K562 (cell line): ENCODE data around the gene CNOT6L. TPM values are rescaled to one million over a fixed set of nuclear protein-coding genes. Genes with fewer than 3 reads are reported as not detected.

Experiments
- ATAC-seq: fragments of 200-7000 bp; cut with Tn5 transposase; 3 replicates; pipeline ENCODE4 v1.9.1; 2020; ENCODE audit warnings: moderate library complexity
- BruUV-seq: library from RNA; stranded (reverse); fragments of 400-500 nt; replicated peaks from 2 replicates; lab custom pipeline; 2021; lab: Mats Ljungman, UMichigan
- CTCF ChIA-PET: fragments of 300-600 bp; formaldehyde crosslinking; extraction: SDS; loops from one replicate; lab custom pipeline; 2021; ENCODE audit warnings: low intra/inter-chr PET ratio; lab: Yijun Ruan, JAX
- POLR2A ChIA-PET: fragments of 300-600, 350-650 bp; sonication (Branson Sonifier 250); formaldehyde crosslinking; extraction: SDS; loops from one replicate; lab custom pipeline; 2021; ENCODE audit warnings: antibody characterized with exemption, inconsistent platforms; lab: Yijun Ruan, JAX
- DNase-seq, 4 experiments: peaks; one replicate each; pipeline versions ENCODE4 v3.0.0 to v3.0.0-alpha.2; 2011 to 2018; ENCODE audit warnings: low spot score in 3 of 4, mixed read lengths in 3 of 4; ENCODE audit errors: extremely low read depth in 1 of 4
- FAIRE-seq: peaks from 2 replicates; lab custom pipeline; 2011; peaks lifted over from hg19 to GRCh38; lab: Jason Lieb, UNC
- H2AFZ ChIP-seq: 2 replicates; pipeline ENCODE4 v1.6.0; 2011; ENCODE audit warnings: low read depth, low read length, control low read depth, inconsistent platforms
- H3K27ac ChIP-seq: fragments of 200-600 bp; 3 replicates; pipeline ENCODE4 v1.8.0; 2011; ENCODE audit warnings: low read depth, mild to moderate bottlenecking, control low read depth, inconsistent platforms, low read length, moderate library complexity, mixed read lengths; ENCODE audit errors: extremely low read depth
- H3K27me3 ChIP-seq, 2 experiments: fragments of 300-600 bp in 1 of 2; 2 replicates in 1 of 2; 3 replicates in 1 of 2; pipeline versions ENCODE4 v1.6.0 to v1.8.0; 2011; ENCODE audit warnings: inconsistent platforms in 2 of 2, low read length in 2 of 2, mild to moderate bottlenecking in 1 of 2, mixed read lengths in 1 of 2, moderate library complexity in 1 of 2; ENCODE audit not compliant: control insufficient read depth in 2 of 2, insufficient read depth in 2 of 2
- H3K36me3 ChIP-seq: fragments of 300-600 bp; 3 replicates; pipeline ENCODE4 v1.8.0; 2011; ENCODE audit warnings: mild to moderate bottlenecking, low read length, inconsistent platforms; ENCODE audit not compliant: control insufficient read depth, insufficient read depth
- H3K4me1 ChIP-seq, 2 experiments: fragments of 200-600 bp in 1 of 2; replicated peaks in 1 of 2; 2 replicates in 1 of 2; 3 replicates in 1 of 2; pipeline versions ENCODE4 v1.5.1 to v1.8.0; 2011; ENCODE audit warnings: inconsistent platforms in 2 of 2, low read length in 2 of 2, mild to moderate bottlenecking in 1 of 2, mixed read lengths in 1 of 2, moderate library complexity in 1 of 2; ENCODE audit not compliant: control insufficient read depth in 2 of 2, insufficient read depth in 2 of 2
- H3K4me2 ChIP-seq: 2 replicates; pipeline ENCODE4 v1.6.1; 2011; ENCODE audit warnings: low read length, control low read depth, inconsistent platforms, mixed read lengths; ENCODE audit not compliant: insufficient read depth
- H3K4me3 ChIP-seq: fragments of 200-600 bp; sonication (generic), shearing (Covaris generic); 2 replicates; pipeline ENCODE4 v1.5.1; 2016; ENCODE audit warnings: control low read depth, inconsistent platforms
- H3K79me2 ChIP-seq: fragments of 200-600 bp; 3 replicates; pipeline ENCODE4 v1.8.0; 2011; ENCODE audit warnings: low read length, inconsistent platforms; ENCODE audit not compliant: control insufficient read depth, insufficient read depth
- H3K9ac ChIP-seq, 2 experiments: 2 replicates each; pipeline versions ENCODE4 v1.6.0 to v1.6.1; 2011; ENCODE audit warnings: low read depth in 2 of 2, low read length in 2 of 2, control low read depth in 1 of 2, inconsistent platforms in 1 of 2, mild to moderate bottlenecking in 1 of 2, mixed read lengths in 1 of 2; ENCODE audit not compliant: insufficient read depth in 1 of 2
- H3K9me1 ChIP-seq: one replicate; pipeline ENCODE4 v1.6.0; 2011; ENCODE audit warnings: inconsistent platforms, mild to moderate bottlenecking, low read length, moderate library complexity; ENCODE audit not compliant: control insufficient read depth, insufficient read depth
- H3K9me3 ChIP-seq: replicated peaks from 2 replicates; pipeline ENCODE4 v1.5.1; 2011; ENCODE audit warnings: low read depth, low read length, inconsistent platforms; ENCODE audit not compliant: control insufficient read depth, insufficient read depth
- H4K20me1 ChIP-seq: replicated peaks from 2 replicates; pipeline ENCODE4 v1.6.1; 2011; ENCODE audit warnings: low read length, inconsistent platforms, mixed read lengths; ENCODE audit not compliant: control insufficient read depth, insufficient read depth
- MEIS2 ChIP-seq: fragments of 450-650 bp; IDR thresholded peaks from 2 replicates; pipeline ENCODE4 v1.6.1; 2014; ENCODE audit warnings: mild to moderate bottlenecking; ENCODE audit not compliant: partially characterized antibody
- REST ChIP-seq, 2 experiments: fragments of 450-650 bp; formaldehyde crosslinking in 1 of 2; IDR thresholded peaks; 2 replicates each; pipeline versions ENCODE4 v1.4.0 to v1.6.1; 2014 to 2020; ENCODE audit warnings: mild to moderate bottlenecking in 2 of 2, borderline replicate concordance in 1 of 2, low read depth in 1 of 2
- SPI1 ChIP-seq: IDR thresholded peaks from 2 replicates; pipeline ENCODE4 v1.6.1; 2011; ENCODE audit warnings: low read depth, low read length, control low read depth, borderline replicate concordance
- TAL1 ChIP-seq: fragments of 450-650 bp; IDR thresholded peaks from 2 replicates; pipeline ENCODE4 v1.6.1; 2016; ENCODE audit warnings: mild to moderate bottlenecking
- TEAD4 ChIP-seq, 2 experiments: sonication (generic) in 1 of 2; formaldehyde crosslinking in 1 of 2; IDR thresholded peaks; 2 replicates each; pipeline versions ENCODE4 v1.6.1 to v1.8.0; 2012 to 2022; ENCODE audit warnings: borderline replicate concordance in 1 of 2, inconsistent platforms in 1 of 2, low read length in 1 of 2, mild to moderate bottlenecking in 1 of 2, missing genetic modification reagents in 1 of 2
- WGBS: fragments of 100-300 bp; shearing (Covaris generic); methylation state at CpG from one replicate; pipeline ENCODE4 v1.1.6; 2016; ENCODE audit warnings: low coverage, mixed read lengths; ENCODE audit not compliant: insufficient coverage; ENCODE audit errors: missing lambda C conversion rate; 5-methylcytosine and 5-hydroxymethylcytosine counted together
- in situ Hi-C: fragments of 300-500 bp; cut with MboI; formaldehyde crosslinking; loops from 4 replicates; pipeline ENCODE4 v1.15.0; 2018; ENCODE audit warnings: inconsistent platforms, mixed read lengths
- intact Hi-C: fragments of 100-400 bp; cut with micrococcal nuclease; formaldehyde crosslinking; loops from 2 replicates; pipeline ENCODE4 v1.14.2; 2022
- polyA plus RNA-seq, 8 experiments: library from polyadenylated mRNA; depleted of rRNA in 4 of 8; stranded (reverse) in 5 of 8; unstranded in 3 of 8; fragments of >200 nt; fragmentation: Nextera tagmentation in 2 of 8; fragmentation: Illumina TruSeq in 1 of 8; extraction: Ambion mirVana in 2 of 8; extraction: Trizol in 1 of 8; gene quantifications; 2 replicates each; pipeline versions ENCODE4 v1.2.1 to v1.2.3, GENCODE V29; 2011 to 2014; ENCODE audit warnings: inconsistent platforms in 1 of 8, missing spikeins in 1 of 8
- total RNA-seq, 7 experiments: library from RNA; depleted of rRNA in 6 of 7; stranded (reverse); fragments of >200 nt in 6 of 7; fragmentation: Illumina TruSeq in 2 of 7; extraction: Trizol in 2 of 7; gene quantifications; 2 replicates each; pipeline versions ENCODE4 v1.2.1 to v1.2.3, GENCODE V29; 2011 to 2021; ENCODE audit warnings: low replicate concordance in 1 of 7
- TF ChIP-seq, protein P1 (sequence below), 2 experiments: fragments of 450-650 bp in 1 of 2; IDR thresholded peaks; 2 replicates each; pipeline ENCODE4 v1.6.1; 2011 to 2017; ENCODE audit warnings: low read depth in 2 of 2, antibody characterized with exemption in 1 of 2, borderline replicate concordance in 1 of 2, low read length in 1 of 2, mild to moderate bottlenecking in 1 of 2, mixed read lengths in 1 of 2; ENCODE audit not compliant: control insufficient read depth in 1 of 2

Gene CNOT6L
- total and polyA plus RNA-seq, 9 of the 15 experiments (the other 6 are each of a cell fraction or from before 2014, with no cell fraction given), result 3.7 to 27.9 (median 6.5) TPM

GRCh38 chr4:77699731-77700210, 119.4 kb downstream of the CNOT6L start (continued):
- TF ChIP-seq, protein P1, sequence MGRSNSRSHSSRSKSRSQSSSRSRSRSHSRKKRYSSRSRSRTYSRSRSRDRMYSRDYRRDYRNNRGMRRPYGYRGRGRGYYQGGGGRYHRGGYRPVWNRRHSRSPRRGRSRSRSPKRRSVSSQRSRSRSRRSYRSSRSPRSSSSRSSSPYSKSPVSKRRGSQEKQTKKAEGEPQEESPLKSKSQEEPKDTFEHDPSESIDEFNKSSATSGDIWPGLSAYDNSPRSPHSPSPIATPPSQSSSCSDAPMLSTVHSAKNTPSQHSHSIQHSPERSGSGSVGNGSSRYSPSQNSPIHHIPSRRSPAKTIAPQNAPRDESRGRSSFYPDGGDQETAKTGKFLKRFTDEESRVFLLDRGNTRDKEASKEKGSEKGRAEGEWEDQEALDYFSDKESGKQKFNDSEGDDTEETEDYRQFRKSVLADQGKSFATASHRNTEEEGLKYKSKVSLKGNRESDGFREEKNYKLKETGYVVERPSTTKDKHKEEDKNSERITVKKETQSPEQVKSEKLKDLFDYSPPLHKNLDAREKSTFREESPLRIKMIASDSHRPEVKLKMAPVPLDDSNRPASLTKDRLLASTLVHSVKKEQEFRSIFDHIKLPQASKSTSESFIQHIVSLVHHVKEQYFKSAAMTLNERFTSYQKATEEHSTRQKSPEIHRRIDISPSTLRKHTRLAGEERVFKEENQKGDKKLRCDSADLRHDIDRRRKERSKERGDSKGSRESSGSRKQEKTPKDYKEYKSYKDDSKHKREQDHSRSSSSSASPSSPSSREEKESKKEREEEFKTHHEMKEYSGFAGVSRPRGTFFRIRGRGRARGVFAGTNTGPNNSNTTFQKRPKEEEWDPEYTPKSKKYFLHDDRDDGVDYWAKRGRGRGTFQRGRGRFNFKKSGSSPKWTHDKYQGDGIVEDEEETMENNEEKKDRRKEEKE (IDR thresholded peaks at IDR 0.05; ENCODE audit: borderline replicate concordance in 1 of 2, control insufficient read depth in 1 of 2, low read depth in 2 of 2, low read length in 1 of 2), result no peak
- peak; percentile 43 for TF ChIP-seq TEAD4 (IDR thresholded peaks at IDR 0.05; ENCODE audit: low read length)
- no peak for TF ChIP-seq TEAD4 (CRISPR knock-in tag; IDR thresholded peaks at IDR 0.05; ENCODE audit: borderline replicate concordance)
- TF ChIP-seq TAL1, result peak; percentile 16; the same call in 1 of the 2 replicates
- TF ChIP-seq MEIS2, result peak; percentile 65
- TF ChIP-seq, all 486 proteins: peak for 10

DNA sequence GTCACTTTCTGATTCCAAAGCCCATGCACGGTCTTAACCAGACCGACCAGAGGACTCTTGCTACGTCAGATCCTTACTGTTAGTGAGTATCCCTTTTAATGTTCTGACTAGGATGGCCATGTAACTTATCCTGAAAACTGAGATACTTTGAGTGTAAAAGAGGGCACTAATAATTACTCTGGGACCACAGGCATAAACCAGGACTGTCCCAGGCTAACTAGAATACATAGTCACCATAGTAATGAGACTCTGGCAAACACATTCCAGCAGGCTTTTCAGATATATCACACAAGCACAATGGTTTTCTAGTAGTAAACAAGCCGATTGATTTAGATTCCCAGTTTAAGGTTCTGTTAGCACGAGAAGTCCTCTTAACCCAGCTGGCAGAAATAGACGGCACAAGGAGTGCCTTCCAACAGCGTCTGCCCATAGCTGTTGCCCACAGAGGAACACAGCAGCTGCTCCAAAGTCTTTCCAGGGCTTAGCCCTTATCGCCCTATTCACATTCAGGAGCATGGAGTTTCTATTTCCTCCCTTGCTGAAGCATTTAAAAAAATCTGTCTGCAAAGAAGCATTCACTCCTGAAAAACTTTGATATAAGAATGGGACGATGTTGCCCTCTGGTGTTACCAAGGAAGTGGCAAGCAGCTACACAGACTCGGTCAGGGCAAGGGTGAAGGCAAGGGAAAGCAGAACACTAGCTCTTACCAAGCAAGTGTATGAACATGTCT, 121.1 kb downstream of the CNOT6L start:
- FAIRE-seq, result peak; percentile 35
- H3K36me3 ChIP-seq, result no peaks in the 10 kb centered on the region
- H4K20me1 ChIP-seq, result no peaks in the 10 kb centered on the region
- WGBS, result 4% methylated on average over 10 of the region's 10 CpGs
- H3K4me2 ChIP-seq, result no peak overlapping the region
- H3K9me3 ChIP-seq, result no peaks in the 10 kb centered on the region
- H3K4me1 ChIP-seq, result no peaks in the 10 kb centered on the region; a peak in 1 of 5 replicates
- no peaks in the 10 kb centered on the region; a peak in 1 of 5 replicates for H3K27me3 ChIP-seq
- CTCF ChIA-PET, result no interaction called here
- BruUV-seq, result no TSS peak
- ATAC-seq, result peak; percentile 65
- H3K9me1 ChIP-seq, result no peaks in the 10 kb centered on the region
- peak in 1 of 4 experiments; percentile 9 for DNase-seq
- no peak overlapping the region for H3K4me3 ChIP-seq
- H3K27ac ChIP-seq, result no peak overlapping the region
- no peak overlapping the region for H2AFZ ChIP-seq
- no peaks in the 10 kb centered on the region for H3K79me2 ChIP-seq
- in situ Hi-C loops (no loop called here), intact Hi-C loops (loop anchor here (10.0 kb wide), 1 partner anchor 313 kb away; no protein-coding TSS in a partner anchor)
- POLR2A ChIA-PET, result no interaction called here
- H3K9ac ChIP-seq, result no peak overlapping the region
- peak; percentile 13; the same call in 1 of the 2 replicates for TF ChIP-seq REST (IDR thresholded peaks at IDR 0.05; ENCODE audit: borderline replicate concordance)
- no peak for TF ChIP-seq REST (CRISPR knock-in tag; IDR thresholded peaks at IDR 0.05; ENCODE audit: low read depth)
- 0 out of 2 replicates have a peak, but pooled peaks have one; percentile 3 for TF ChIP-seq SPI1
